GM10266 (cell line): Measurements from ENCODE around the gene HEYL.

Source experiments
- DNase-seq: peaks from one replicate; pipeline ENCODE4 v3.0.0; 2012; ENCODE audit errors: extremely low spot score
- CTCF ChIP-seq: IDR thresholded peaks from 2 replicates; pipeline ENCODE4 v1.5.1; 2012; ENCODE audit warnings: mild to moderate bottlenecking, low read depth; ENCODE audit not compliant: control insufficient read depth, insufficient read depth; ENCODE audit errors: missing control alignments

The HEYL gene

GRCh38 chr1:39657402-39657801 is 18.0 kb upstream of the HEYL start:
- DNase-seq = no peak
- TF ChIP-seq CTCF = no peak

GRCh38 chr1:39656391-39656790 is 16.9 kb upstream of the HEYL start:
- no peak for DNase-seq
- TF ChIP-seq CTCF = no peak

GRCh38 chr1:39655578-39656268 is 16.3 kb upstream of the HEYL start:
- no peak for TF ChIP-seq CTCF
- DNase-seq = no peak

- DNase-seq = no peak
- no peak for TF ChIP-seq CTCF
Observed at GRCh38 chr1:39654291-39654690, 14.8 kb upstream of the HEYL start.

GRCh38 chr1:39653546-39654031 is 14.1 kb upstream of the HEYL start:
- TF ChIP-seq CTCF = peak; percentile 88
- DNase-seq = peak; percentile 73

- no peak for TF ChIP-seq CTCF
- no peak for DNase-seq
Observed at GRCh38 chr1:39652554-39652953, 13.1 kb upstream of the HEYL start.

GRCh38 chr1:39652105-39652504 is 12.7 kb upstream of the HEYL start:
- TF ChIP-seq CTCF = no peak
- no peak for DNase-seq
